T-helper 2 cell treated with Interferon-gamma antibody and Interleukin-4, amounts not matched to agents 100 ng/mL and 5 ng/mL, for 36 hours (primary cell): ENCODE data around the gene WDR45B. TPM values are rescaled to one million over a fixed set of nuclear protein-coding genes. Genes with fewer than 3 reads are reported as not detected.

Experiments
- intact Hi-C: fragments of 100-400 bp; cut with micrococcal nuclease; formaldehyde crosslinking; loops from one replicate; pipeline ENCODE4 v1.15.1; 2023
- total RNA-seq: library from RNA; stranded (reverse); gene quantifications from 2 replicates; pipeline ENCODE4 v1.2.3, GENCODE V29; 2022

WDR45B gene
- total RNA-seq, 1 donor from 2014 or later, result 34.0 TPM

DNA sequence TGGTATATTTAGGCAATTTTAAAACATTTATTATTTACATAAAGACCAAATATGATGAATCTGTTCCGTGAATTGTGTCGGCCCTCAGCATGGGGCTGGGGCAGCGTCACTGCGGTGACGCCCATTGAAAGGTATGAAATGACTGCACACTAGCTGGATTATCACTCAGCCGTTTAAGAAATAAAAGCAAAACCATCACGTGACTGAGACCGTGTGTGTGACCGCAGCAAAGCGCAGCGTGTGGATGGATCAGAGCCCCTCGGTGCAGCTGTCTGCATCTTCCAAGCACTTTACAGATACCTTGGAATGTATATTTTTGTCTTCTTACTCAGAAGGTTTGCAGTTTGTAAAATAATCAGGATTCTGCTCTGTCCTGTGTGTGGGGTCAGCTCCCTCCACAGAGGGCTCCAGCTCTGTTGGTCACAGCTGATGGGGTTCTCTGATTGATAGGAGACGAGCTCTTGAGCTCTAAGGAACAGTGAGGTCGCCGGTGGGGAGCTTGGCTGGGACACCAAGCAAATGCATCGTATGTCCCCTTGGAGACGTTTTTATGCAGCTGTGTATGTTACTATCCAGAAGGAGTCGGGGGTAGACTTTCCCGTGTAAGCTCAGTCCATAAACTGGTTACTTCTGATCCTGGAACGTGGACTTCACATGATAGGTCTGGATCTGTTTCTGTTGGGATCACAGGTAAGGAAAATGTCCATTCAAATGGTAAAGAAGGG is 45.1 kb downstream of the WDR45B start:
- intact Hi-C loops, result no loop called here

GRCh38 chr17:82602487-82602886 is 45.8 kb downstream of the WDR45B start:
- intact Hi-C loops, result no loop called here

DNA sequence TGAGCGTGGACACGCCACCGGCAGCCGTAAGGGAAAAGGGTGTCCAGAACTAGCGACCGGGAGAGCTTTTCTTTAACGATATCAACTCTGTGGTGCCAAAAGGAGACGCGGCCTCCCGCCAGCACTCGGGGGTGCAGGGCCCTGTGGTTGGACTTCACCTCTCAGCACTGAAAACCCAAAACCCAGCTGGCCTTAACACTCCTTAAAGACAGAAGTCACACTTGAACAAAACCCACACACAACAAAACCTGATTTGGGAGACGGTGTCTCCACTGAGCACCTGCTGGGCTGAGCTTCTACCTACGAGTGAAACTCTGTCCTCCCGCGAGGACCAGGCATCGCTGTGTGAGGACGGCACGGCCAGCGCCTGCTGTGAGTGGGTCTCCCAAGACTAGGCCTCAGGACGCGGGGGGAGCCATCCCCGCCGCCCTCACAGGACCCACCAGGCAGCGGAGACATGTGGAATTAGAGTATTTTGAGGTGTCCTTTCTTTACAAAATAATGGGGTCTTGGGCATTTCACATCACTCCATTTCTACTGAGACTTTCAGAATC is 46.7 kb downstream of the WDR45B start:
- intact Hi-C loops, result no loop called here

GRCh38 chr17:82600731-82601446 is 47.4 kb downstream of the WDR45B start:
- intact Hi-C loops, result no loop called here

GRCh38 chr17:82599674-82600661 is 48.3 kb downstream of the WDR45B start:
- intact Hi-C loops, result no loop called here

DNA sequence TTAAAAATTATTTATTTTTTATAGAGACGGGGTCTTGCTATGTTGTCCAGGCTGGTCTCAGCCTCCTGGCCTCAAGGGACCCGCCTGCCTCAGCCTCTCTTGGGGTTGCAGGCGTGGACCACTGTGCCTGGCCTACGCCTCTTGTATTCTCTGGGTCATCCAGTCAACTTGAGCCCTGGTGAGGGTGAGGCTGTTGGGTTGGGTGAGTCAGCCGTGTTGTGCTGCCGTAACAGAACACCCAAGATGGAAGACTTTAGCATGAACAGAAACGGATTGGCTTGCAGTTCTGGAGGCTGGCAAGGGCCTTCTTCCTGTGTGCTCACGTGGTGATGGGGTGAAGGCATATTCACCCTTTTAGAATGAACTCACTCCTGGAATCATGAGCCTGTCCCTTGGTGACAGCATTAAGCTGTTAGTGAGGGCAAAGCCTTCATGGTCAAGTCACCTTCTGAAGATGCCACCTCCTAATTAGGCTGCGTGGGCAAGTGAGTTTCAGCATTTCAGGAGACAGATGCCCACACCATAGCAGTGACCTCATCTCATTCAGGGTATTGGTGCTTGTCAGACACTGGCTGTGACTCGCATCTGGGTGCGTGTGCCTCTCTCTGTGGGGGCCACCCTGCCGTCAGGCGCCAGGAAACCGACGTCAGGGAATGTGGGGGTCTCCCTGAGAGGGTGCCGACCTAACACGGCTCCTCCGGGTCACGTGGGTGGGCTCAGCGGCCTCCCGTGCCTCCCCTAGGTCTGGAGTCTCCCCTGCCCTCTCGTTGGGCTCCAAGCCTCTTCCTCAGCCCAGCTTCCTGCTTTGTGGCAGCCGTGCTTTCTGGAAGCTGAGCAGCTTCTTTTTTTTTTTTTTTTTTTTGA is 49.8 kb downstream of the WDR45B start:
- intact Hi-C loops, result no loop called here

GRCh38 chr17:82596837-82597672 is 51.2 kb downstream of the WDR45B start:
- intact Hi-C loops, result no loop called here

GRCh38 chr17:82596296-82596695 is 51.9 kb downstream of the WDR45B start:
- intact Hi-C loops, result no loop called here

DNA sequence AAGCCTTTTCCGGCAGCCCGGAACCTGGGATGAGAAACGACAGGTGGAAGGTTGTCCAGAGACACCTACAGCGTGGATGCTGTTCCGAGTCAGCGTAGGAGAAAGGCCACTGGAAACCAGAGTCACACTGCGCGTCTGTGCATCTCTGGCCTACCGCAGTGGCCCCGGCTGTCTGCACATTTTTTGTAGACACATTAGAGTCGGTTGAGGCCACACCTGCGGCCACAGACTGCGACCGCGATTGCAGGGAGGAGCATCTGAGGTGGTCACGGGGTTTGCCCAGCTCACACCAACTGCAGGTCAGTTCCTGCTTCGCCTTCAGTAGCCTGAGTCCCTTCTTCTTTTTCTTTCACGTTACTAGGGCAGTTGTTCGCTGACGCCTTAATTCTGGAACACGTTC is 52.4 kb downstream of the WDR45B start:
- intact Hi-C loops, result no loop called here

- intact Hi-C loops, result loop anchor here (5.0 kb wide), 1 partner anchor 158 kb away; the partner anchor contains the start of gene TBCD
These were observed 53.7 kb downstream of the WDR45B start for GRCh38 chr17:82594571-82594970.

DNA sequence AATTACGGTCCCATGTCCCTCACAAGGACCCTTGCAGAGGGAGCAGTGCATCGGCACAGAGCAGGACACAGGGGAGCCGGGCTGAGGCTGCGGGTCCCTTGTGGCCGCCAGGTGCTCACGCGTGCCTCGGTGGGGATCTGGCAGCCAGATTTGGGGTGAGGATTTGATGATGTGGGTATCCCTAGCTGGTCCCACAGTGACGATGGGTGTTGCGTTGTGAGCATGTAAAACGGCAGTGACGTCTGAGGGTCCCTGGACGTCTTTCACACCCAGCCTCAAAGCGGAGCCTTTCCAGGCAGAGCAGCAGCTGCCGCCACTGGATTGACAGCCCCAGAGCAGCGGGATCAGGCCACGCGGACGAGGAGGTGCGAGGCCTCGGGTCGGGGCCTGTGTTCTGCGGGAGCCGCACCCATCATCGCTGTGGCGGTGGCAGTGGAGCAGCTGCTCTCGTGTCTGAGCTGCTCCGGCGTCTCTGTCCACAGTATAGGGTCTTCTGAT is 54.6 kb downstream of the WDR45B start:
- intact Hi-C loops, result loop anchor here (5.0 kb wide), 1 partner anchor 159 kb away; the partner anchor contains the start of gene TBCD

DNA sequence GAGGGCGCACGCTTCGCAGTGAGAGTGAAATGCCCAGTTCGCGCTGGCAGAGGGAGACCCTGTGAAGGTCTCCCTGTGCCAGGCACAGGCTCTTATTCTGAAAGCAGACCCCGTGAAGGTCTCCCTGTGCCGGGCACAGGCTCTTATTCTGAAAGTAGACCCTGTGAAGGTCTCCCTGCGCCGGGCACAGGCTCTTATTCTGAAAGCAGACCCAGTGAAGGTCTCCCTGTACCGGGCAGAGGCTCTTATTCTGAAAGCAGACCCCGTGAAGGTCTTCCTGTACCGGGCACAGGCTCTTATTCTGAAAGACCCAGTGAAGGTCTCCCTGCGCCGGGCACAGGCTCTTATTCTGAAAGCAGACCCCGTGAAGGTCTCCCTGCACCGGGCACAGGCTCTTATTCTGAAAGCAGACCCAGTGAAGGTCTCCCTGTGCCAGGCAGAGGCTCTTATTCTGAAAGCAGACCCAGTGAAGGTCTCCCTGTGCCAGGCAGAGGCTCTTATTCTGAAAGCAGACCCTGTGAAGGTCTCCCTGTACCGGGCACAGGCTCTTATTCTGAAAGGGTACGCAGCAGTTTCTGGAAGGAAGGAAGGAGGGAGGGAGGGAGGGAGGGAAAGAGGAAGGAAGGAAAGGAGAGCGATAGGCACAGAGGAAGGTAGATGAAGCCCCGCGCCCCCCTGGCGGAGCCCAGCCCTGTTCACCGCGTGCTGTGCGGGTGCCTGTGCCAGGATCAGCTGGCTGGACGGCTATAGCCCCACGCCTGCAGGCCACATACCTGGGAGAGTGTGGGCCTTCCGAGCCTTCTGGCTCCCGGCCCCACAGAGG is 55.3 kb downstream of the WDR45B start:
- intact Hi-C loops, result loop anchor here (5.0 kb wide), 1 partner anchor 159 kb away; the partner anchor contains the start of gene TBCD

GRCh38 chr17:82592289-82592766 is 55.9 kb downstream of the WDR45B start:
- intact Hi-C loops, result loop anchor here (5.0 kb wide), 1 partner anchor 160 kb away; the partner anchor contains the start of gene TBCD

GRCh38 chr17:82590881-82591539 is 57.2 kb downstream of the WDR45B start:
- intact Hi-C loops, result loop anchor here (5.0 kb wide), 1 partner anchor 161 kb away; the partner anchor contains the start of gene TBCD

DNA sequence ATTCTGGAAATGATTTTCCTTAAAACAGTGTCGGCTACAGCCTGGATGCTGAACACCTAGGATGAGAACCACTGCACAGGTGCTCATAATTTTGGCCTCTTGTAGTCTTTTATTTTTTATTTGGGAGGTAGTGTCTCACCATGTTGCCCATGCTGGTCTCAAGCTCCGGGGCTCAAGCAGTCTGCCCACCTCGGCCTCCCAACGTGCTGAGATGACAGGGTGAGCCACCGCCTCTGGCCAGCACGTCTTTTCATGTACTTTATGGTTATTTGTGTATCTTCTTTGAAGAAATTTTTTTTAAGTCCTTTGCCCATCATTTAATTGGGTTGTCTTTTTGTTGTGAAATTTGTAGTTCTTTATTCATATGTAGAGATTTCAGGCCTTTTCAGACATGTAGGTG is 58.0 kb downstream of the WDR45B start:
- intact Hi-C loops, result loop anchor here (5.0 kb wide), 1 partner anchor 162 kb away; the partner anchor contains the start of gene TBCD

GRCh38 chr17:82589851-82590180 is 58.4 kb downstream of the WDR45B start:
- intact Hi-C loops, result loop anchor here (5.0 kb wide), 1 partner anchor 162 kb away; the partner anchor contains the start of gene TBCD
